ENCODE results near the gene CEACAM1.

GRCh38 chr19:42472402-42473147, 55.7 kb downstream of the CEACAM1 start:
- TF ChIP-seq CTCF (IDR thresholded peaks at IDR 0.05), result no peak
- no peak for TF ChIP-seq POLR2AphosphoS5 (IDR thresholded peaks at IDR 0.05; ENCODE audit: low read depth, low read length)
- TF ChIP-seq TCF7L2 (IDR thresholded peaks at IDR 0.05; ENCODE audit: low read depth, low read length), result no peak
